Fibroblast of skin of left biceps (primary cell): ENCODE results near the gene CDH23.

Experiments used
- DNase-seq, 2 experiments: peaks; one replicate each; pipeline ENCODE4 v3.0.0-alpha.2; 2013; ENCODE audit warnings: low read depth in 2 of 2

CDH23 gene

GRCh38 chr10:71755179-71755879 is 358.6 kb downstream of the CDH23 start:
- DNase-seq = no peak

DNA sequence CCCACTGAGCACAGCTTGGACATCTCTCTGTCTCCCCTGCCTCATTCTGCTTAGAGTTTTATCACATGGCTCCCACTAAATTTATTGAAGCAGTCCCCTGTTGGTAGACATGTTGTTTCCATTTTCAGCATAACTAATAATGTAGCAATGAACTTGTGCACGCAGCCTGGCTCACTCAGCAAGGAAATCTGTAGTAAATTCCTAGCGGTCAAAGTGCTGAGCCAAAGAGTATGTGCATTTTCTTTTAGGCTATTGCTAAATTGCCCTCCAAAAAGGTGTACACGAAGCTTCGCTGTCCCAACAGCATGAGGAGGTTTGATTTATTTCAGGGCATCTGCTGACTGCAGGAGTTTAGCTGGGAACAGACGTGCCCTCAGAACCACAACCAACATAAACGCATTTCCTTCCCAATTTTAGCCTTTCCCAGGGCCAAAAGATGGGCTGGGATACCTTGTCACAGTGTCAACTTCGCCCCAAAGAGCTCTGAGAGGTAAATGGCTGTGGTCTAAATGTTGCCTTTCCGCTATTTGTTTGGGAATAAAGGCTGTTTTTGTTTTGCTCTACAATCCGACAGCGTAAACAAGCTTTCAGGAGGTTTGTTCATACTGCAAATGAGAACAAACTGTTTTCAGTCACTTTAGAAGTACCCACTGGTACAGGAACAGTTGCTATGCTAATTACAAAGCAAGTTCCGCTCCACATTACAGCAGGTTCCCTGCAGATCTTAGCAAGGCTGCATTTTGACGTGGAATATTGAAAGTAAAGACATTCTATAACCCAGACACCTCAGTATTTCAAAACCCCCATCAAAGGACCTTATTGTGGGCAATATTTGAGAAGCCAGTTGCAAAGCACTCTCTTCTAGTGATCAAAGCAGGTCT is 359.8 kb downstream of the CDH23 start:
- DNase-seq = no peak

DNA sequence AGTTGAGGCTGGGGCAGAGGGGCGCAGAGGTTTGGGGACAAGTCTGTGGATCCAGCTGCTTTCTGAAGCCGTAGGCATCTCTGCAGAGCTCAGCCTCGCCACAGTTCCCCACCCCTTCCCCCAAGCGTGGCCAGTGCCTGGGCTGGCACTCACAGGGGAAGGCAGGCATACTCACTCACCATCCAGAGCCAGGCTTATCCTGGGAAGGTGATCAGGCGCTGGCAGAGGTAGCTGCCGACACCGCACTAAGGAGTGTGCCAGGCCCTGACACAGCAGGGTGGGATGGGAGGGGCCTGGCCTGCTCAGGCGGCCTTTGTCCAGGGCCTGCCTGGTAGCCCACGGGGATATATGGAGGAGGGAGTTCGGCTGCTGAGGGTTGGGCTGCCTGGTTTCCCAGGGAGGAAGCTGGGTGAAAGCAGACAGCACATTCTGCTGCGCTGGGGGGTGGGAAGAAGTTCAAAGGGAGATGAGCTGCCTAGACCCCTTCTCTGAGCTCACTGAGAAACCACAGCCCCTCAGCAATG is 360.7 kb downstream of the CDH23 start:
- no peak for DNase-seq

DNA sequence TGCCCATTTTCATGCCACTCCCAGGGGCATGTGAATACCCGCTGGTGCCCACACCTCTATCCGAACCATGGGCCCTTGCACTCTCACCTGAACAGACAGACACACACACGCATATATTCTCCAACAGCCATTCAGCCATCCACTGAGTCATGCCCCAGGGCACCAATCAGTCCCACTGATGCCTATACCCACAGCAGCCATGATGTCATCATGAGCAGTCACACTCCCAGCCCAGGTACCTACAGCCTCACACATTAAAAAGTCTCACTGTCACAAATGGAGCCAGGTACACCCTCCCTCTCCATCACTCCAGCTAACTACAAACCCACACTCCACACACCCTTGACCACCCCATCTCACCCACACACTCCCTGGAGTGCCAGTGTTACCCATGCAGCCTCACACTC is 364.4 kb downstream of the CDH23 start:
- no peak for DNase-seq

- DNase-seq = no peak
These were observed 364.9 kb downstream of the CDH23 start for GRCh38 chr10:71761541-71762113.

GRCh38 chr10:71762324-71762723 is 365.6 kb downstream of the CDH23 start:
- no peak for DNase-seq

- no peak for DNase-seq
These were observed 366.8 kb downstream of the CDH23 start for GRCh38 chr10:71763352-71764127.

DNA sequence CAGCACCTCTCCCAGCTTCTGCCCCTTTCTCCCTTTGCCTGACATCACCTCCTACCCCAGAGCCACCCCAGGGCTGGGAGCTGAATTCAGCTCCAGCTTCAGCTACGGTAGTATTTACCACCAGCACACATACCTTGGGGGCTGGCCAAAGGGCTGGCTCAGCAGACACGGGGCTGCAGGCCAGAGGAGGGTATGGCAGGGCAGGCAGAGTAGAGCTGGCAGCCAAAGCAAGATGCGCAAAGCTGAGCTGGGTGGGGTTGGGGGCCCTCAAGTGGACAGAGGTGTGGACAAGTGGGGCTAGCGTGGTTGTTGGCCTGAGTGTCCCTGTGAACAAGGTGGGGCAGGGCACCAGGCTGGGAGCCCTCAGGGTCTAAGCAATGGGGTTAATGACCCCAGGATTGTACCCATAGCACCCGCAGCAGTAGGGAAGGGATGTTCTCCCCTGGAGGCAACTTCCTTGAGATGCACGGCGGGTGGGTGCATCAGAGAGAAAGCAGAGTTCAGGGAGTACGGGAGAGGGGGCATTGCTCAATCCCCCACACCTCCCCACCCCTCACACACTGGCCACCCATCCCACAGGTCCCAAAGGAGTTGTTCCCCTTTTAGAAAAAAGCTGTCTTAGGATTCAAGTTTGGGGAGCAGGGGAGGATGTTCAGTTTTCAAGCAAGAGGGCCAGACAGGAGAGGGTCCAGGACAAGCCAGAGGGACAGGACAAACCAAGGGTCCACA is 368.6 kb downstream of the CDH23 start:
- DNase-seq = no peak

DNA sequence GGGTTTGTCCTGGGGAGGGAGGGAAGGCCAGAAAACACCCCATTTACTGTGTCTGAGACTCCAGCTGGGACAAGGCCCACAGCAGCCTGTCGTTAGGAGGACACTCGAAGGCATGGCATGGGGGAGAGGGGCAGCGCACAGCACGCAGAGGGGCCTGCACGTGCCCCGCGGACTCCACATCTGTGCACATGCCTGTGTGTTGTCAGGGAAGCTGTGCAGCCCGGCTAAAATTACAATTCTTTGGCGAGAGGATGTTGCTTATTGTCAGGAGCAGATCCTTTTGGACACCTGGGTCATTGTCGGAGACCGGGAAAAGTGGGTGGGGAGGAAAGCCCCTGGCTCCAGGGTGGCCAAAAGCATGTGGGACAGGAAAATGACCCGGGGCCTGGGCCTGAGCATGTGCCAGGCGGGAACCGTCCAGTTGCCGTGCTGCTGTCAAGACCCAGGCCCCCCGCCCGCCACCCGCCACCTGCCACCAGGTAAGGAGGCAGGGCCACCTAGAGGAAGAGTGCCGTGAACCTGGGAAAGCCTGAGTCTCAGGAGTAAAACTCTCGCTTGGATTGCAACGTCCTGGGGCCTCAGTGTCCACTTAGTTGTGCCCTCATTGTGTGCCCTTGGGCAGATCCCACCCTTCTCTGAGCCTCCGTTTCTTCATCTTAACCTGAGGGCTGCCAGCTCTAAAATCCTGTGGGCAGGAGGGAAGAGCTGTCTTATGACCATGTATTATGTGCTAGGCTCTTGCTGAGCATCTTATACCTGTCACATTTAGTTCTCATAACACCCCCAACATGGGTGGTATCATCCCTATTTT is 369.4 kb downstream of the CDH23 start:
- no peak for DNase-seq

DNA sequence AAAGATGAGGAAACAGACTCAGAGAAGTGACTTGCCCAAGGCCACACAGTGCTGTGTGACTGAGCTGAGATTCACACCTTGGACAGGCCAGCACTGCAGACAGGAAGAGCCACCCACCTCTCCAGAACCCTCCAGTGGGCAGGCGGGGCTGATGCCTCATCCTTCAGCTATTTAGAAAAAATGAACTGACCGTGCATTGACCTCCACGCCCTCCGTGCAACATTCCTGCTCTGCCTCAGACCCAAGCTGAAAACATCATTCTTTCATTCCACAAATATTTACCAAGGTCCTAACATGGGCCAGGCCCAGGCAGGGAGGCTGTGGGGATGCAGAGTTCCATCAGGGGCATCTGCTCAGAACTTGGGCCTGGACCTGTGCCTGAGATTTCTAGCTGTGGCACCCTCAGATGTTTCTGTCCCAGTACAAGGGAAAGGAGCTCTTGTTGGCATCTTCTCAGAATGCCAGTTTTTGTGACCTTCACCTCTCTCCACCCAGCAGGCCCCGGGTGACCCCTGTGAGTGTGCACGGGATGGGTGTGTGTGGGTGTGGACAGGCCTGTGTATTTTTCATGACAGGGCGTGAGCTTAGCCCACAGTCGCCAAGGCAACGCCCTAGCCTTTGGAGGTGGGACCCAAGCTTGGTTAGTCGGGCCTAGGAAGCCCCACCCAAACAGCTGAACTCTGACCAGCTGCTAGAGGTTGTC is 370.1 kb downstream of the CDH23 start:
- peak; percentile 60 to 65 for DNase-seq

- DNase-seq = no peak
These were observed 370.8 kb downstream of the CDH23 start for GRCh38 chr10:71767420-71768035.

DNA sequence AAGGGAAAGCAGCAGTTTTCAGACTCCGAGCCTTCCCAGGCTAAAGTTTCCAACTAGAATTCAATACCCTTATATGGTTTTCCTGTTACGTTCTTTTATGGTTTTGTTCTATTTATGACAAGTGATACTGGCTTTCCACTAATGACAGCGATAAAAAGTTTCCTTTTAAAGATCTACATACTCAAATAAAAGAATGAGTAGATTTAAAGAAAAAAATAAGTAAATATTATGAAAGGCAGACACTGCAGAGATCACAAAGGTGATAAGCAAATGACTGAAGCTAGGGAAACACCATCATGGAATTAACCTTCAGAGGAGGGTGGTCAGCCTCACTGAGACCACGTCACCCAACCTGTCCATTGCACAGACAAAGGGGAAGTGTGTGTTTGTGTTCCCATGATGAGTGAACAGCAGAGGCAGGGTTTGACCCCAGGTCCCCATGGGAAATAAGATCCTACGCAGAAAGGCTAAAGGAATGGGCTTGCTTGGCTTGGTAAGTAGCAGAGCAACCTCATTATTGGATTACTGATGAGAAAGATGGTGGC is 372.6 kb downstream of the CDH23 start:
- DNase-seq = no peak

DNA sequence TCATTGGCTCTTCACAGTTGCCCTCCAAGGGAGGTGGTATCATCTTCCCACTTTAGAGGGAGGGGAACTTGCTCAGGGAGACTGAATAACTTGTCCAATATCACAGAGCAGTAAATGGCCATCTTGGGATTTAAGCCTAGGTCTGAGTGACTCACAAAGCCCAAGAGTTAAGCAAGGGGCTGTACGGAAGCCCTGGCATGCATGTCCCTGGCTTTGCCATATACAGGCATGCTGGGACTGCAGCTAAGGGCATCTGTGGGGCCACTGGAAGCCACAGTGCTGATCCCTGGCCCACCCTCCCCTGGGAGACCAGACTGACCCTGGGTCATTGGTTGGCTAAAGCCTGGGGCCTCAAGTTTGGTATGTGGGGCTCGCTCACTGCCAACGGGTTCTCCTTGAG is 373.5 kb downstream of the CDH23 start:
- no peak for DNase-seq

DNA sequence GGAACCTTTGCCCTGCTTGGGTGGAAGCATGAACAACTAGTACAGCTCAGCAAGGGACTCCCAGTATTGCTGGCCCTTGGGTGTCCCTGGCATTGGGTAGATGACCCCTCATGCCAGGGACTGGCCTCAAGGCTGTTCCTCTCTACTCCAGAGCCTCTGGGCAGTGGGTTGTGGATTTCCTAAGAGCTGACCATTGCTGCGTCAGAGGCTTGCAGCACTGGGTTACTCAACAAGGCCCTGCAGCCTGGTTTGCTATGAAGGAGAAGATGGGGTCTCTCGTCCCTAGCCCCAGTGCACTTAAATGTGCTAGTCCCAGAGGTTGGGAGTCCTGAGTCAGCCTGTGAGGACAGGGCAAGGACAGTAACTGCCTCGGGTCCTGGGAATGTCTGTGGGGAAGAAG is 374.1 kb downstream of the CDH23 start:
- DNase-seq = no peak

- DNase-seq = no peak
These were observed 374.5 kb downstream of the CDH23 start for GRCh38 chr10:71771204-71771603.

DNA sequence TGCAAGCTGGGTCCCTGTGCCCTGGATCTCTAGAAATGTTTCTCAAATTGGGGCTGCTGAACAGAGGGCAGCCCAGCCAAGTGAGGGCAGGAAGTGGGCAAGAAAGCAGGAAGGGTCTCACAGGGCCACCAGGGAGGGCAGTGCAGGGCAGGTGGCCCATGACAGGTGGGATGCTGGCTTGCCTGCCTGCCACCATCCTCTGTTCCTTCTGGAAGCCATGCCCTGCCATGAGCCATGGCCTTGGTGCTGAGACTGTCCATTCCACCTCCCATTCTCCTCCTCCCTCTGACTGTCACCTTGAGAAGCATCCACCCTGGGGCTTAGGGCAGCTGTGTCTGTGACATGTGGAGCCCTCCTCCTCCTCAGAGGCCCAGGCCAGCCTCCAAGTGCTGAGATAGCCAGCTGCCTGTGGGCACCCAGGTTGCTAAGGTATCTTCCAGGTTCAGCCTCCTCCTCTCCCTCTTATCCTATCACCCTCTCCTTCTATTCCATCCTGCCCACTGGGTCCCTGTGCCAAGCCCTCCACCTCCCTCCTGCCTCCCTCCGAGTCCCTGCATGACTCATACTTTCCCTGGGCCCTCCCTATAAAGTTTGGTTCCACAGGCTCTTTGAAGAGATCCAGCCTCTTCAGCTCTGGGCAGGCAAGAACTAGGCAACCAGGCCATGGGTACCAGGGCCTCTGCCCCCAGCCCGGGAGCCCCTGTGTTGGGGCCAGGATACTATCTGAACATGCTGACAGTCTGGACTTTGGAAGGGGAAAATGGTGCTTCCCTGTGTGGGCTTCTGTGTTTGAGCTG is 375.3 kb downstream of the CDH23 start:
- DNase-seq = no peak

DNA sequence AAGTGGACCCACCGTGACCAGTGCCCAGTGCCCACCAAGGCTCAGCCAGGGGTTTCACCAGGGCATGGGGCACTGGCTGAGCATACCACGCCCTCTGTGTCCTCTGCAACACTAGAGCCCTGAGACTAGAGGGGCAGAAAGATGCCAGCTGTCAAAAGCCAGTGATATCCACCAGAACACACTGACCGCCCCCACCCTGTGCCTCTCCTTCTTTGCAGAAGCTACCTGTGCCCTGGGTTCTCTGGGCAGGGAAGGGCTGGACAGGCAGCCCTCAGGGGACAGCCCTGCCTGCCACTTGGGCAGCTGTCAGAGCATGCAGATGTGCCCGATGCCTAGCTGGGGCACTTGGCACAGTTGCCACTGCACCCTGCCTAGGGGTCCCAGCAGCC is 376.1 kb downstream of the CDH23 start:
- no peak for DNase-seq
